Mammary epithelial cell (primary cell): Measurements from ENCODE around the gene IRX2.

Source experiments
- CTCF ChIP-seq, 2 donors: IDR thresholded peaks in 1 of 2; conservative IDR thresholded peaks in 1 of 2; 2 replicates each; pipeline ENCODE4 v1.5.1; 2011 to 2012; ENCODE audit warnings: inconsistent platforms in 2 of 2, low read length in 2 of 2, mild to moderate bottlenecking in 2 of 2, control low read depth in 1 of 2, low read depth in 1 of 2; ENCODE audit not compliant: insufficient read depth in 1 of 2; ENCODE audit errors: extremely low read depth in 1 of 2
- EZH2 ChIP-seq: IDR thresholded peaks from 2 replicates; pipeline ENCODE4 v1.6.1; 2012; ENCODE audit warnings: low read length, inconsistent platforms, borderline replicate concordance

- no peak for TF ChIP-seq CTCF (conservative IDR thresholded peaks at IDR 0.05 in 1 of 2, IDR thresholded peaks at IDR 0.05 in 1 of 2; ENCODE audit: extremely low read depth in 1 of 2, insufficient read depth in 1 of 2, low read depth in 1 of 2, low read length in 2 of 2)
- no peak for TF ChIP-seq EZH2
These were observed 15.5 kb downstream of the IRX2 start for GRCh38 chr5:2735996-2736395.
